Left renal pelvis (tissue), 4 donors: ENCODE measurements around the gene HEXIM1. TPM values are rescaled to one million over a fixed set of nuclear protein-coding genes. Genes with fewer than 3 reads are reported as not detected.
"Not testable (repeated sequence)": the region's sequence is repeated elsewhere in the genome, so short reads cannot be mapped to it uniquely, and the experiment has no call there.

ENCODE experiments used
- DNase-seq, 4 donors: peaks; one replicate each; pipeline ENCODE4 v3.0.0-alpha.2; 2013; ENCODE audit warnings: low read depth in 4 of 4, low spot score in 3 of 4
- polyA plus RNA-seq, 4 donors: library from polyadenylated mRNA; unstranded; fragments of 120-200 nt; gene quantifications; one replicate each; pipeline ENCODE4 v1.2.1, GENCODE V29; 2013; ENCODE audit not compliant: insufficient read length in 4 of 4

Gene HEXIM1
- polyA plus RNA-seq, 4 donors, result 32.8 to 46.1 (median 41.2) TPM

DNA sequence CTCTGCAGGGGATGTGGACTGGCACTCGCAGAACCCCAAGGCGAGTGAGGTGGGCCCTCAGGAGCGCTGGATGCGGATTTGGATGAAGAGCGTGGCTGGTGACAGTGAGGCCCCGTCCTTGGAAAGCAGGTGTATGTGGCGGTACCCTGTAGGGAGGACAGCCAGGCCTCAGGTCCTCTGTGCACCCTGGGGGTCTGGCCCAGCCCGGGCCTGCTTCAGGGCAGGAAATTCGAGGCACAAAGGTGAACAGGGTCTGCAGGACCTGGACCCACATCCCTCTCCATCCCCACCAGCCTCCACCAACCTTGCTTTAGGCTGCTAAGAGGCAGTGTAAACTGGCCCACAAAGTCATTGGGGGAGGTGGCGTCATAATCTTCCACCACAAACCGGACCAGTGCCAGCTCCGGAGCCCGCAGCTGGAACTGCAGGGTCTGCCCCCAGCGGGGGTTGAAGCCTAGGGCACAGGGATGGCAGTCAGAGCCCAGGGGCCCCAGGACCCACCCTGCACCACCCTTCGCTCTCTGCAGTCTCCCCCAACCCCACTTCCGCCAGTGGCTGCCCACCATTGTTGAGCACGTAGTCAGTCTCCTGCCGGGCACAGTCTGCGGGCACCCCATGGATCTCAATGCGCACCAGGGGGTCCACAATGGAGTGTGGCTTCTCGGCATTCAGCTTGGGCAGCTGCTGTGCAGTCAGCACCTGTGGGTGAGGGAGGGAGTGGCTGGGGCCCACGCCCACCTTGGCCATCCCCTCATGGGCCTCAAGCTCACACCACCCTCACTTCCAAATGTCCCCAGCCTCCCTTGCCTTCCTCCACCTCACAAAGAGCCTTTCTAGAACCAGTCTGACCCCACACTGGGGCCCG, 35.5 kb upstream of the HEXIM1 start:
- no peak for DNase-seq

DNA sequence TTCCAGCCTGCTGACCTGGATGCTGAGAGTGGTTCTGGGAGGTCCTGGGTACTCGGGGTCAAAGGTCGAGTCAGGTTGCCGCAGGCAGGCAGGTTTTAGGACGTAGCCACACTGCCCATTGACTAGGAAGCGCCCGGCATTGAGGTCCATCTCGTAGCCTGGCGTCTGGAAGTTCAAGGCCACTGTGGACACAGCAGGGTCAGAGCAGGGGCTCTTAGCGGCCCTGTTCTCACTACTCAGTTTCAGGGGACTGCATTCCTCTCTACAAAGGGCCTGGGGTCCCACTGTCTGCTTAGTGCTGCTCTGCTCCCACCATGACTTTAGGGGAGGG, 34.9 kb upstream of the HEXIM1 start:
- no peak for DNase-seq

DNA sequence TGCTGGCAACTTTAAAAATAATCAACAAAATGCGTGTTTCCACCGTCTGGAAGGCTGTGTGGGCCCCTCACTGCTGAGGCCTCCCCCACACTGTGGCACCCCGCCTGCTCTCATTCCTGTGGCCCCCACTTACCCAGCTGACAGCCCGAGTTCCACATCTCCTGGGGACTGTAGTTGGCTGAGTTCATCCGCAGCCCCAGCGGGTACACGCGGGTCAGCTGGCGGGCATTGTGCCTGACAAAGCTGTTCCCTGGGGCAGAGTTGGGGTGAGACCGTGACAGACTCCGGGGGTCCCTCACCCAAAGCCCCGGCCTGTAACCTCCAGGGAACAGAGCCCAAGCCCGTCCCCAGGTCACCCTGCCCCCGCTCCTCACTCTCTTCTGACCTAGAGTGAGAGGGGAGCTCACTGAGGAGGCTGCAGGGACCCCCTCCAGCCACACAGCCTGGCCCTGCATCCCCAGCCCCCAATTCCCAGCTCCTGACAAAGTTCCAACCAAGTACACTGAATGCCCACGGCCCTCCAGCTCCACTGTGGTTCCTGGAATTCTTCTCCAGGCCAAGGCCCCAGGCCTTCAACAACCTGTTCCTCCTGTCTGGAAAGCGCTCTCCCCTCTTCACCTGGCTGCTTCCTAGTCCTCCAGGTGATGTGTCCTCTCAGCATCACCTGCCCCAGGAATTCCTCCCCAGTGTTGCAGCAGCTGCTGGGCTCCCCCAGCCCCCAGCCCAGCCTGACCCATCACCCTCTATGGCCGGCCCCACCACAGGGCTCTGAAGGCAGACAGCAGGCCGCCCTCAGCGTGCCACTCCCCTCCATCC, 34.0 kb upstream of the HEXIM1 start:
- DNase-seq, result no peak

DNA sequence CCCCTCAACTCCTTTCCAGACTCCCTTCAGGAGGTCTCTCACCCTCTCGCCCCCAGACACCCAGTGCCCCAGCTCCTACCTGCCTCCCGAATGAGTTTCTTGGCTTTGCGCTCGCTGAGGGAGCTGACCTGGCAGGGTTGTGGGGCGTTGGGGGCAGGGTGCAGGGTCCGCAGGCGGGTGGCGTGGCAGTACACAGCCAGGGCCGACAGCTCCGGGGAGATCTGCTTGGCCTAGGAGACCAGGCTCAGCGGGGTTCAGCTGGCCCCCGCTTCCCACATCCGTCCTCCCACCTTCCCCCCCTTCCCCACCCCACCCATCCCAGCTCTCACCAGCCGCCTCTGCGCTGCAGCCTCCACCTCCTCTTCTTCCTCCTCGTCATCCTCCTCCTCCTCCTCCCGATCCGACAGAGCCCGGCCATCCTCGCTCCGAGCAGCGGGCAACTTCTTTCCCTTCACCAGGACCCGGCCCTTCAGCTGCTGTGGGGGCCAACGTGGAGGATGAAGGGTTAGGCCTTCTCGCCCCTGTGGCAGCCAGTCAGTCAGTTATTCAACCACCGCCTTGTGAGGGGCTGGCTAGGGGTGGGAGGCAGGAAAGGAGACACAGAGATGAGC, 33.2 kb upstream of the HEXIM1 start:
- DNase-seq, result no peak

DNA sequence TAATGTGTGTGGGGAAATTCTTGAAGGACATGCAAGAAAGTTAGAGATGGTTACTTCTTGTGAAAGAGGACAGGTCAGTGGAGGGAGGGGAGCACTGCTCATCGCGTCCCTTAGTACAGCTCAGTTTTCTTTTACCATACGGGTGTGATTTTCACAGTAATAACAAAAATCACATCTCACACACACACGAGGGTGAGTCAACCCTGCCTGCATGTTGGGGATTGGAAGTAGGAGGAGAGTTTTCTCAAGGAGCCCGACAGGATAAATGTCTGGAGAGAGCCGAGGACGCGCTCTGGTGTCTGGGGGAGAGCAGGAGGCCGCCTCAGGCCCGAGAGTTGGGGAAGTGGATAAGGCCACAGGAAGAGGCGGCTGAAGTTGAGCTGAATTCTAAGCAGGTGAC, 32.4 kb upstream of the HEXIM1 start:
- DNase-seq, result no peak

DNA sequence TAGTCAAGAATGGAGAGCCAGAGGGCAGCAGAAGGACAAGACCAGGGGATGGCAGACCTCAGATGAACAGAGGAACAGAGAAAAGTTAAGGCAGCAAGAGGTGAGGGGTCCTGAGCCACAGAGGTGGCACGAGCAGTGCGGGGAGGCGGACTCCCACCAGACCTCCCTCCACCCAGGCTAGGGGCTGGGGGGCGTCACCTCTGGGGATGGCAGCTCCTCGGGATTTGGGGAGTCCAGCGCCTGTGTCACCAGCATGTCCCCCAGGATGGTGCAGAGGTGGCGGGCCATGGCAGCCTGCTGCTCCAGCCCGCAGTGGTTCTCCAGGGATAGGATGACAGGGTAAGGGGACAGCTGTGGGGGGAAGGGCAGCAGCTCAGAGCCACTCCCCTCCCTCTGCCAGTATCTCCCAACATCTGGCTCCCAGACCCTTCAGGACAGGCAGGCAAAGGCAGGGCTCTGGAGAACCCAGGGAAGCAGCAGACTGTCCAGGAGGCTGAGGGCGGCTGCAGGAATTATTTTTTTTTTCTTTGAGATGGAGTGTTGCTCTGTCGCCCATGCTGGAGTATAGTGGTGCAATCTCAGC, 31.8 kb upstream of the HEXIM1 start:
- DNase-seq, result no peak

DNA sequence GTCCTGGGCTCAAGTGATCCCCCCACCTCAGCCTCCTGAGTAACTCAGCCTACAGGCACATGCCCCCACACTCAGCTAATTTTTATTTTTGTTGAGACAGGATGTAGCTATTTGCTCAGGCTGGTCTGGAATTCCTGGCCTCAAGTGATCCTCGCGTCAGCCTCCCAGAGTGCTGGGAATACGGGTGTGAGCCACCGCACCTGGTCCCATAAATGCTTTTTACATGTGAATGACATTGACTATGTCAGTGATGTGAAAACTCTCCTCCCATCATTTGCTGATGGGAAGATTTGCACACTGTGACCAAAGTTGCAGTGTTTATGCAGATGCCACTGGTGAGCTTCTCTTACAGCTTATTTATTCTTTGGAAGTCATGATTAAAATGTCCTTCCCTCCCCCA, 30.9 kb upstream of the HEXIM1 start:
- no peak for DNase-seq

DNA sequence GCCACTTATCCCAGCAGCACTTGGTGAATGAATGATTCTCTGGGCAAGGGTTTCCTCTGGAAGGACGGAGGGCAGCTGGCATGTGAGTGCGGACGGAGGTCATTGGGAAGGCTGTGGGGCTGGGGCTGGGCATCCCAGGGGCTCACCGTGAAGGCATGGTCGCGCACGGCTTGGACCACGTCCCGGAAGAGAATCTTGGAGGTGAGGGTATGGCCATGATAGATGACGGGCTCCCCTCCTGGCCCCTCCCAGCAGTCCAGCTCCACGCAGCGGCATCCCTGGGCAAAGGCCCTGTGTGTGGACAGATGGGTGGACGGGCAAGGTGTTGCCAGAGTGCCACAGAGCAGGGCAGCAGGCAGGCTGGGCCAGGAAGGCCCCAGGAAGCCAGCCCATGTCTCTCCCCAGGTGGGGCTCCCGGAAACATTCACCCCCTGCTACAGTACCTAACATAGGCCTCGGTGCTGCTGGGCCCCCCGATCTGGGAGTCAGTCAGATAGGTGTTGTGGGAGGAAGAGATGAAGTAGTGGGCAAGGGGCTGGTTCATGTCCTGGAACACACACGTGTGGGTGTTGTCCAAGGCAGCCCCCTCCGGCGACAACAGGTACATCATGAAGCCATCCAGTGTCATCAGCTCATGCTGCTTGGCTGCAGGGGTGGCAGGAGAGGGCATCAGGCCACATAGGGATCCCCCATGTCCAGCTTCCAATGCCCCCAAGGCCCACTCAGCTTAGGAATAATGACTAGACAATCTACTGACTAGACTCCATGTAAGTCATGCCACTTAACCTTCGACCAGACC, 30.2 kb upstream of the HEXIM1 start:
- no peak for DNase-seq

DNA sequence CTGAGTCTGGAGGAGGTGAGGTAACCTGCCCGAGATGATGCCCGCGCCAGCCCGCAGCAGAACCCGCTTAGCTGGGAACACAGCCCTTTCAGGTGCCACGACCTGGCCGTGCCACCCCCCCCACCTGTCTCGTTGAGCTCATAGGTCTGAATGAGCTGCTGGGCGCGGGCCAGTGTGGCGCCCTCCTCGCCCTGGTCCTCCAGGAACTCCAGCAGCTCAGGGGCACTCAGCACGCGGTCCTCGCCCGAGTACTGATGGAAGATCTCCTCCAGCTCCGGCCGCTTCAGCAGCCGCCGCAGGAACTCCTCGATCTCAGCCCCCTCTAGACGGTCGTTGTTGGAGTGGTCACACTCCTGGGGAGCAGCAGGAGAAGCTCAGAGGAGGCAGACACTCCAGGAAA, 29.6 kb upstream of the HEXIM1 start:
- DNase-seq, result no peak

DNA sequence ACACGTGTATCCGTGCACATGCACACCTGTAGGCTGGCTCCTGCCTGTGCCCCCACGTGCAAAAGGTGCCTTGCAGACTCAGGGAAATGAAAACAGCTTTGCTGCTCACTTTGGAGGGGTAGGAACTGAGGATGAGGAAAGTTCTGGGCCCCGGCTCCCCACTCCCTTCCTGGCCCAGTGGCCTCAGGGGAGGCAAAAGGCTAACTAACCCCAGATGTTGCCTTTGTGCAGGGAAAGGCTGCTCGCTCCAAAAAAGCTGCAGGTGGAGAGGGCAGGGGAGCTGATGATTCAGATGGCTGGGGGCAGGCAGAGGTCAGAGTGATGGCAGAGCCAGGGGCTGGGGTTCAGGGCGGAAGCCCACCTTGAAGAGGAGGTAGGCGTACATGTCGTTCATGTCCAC, 28.3 kb upstream of the HEXIM1 start:
- DNase-seq, result no peak

DNA sequence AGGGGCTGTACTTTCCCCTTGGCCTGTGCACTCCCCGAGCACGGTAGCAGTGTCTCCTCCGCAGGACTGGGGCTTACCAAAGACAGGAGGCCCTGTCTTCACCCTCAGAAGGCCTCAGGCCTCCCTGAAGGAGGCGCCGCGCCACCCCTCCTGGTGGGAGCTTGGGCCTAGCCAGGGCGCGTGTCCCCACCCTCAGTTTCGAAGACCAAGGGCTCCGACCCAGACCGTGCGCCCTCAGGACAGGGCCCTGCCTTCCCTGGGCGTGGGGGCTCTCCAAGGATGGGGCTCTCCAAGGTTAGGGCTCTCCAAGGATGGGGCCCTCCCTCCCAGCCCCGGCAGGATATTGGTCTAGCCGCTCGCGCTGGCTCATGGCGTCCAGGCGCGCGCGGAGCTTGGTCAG, 27.7 kb upstream of the HEXIM1 start:
- DNase-seq, result no peak

DNA sequence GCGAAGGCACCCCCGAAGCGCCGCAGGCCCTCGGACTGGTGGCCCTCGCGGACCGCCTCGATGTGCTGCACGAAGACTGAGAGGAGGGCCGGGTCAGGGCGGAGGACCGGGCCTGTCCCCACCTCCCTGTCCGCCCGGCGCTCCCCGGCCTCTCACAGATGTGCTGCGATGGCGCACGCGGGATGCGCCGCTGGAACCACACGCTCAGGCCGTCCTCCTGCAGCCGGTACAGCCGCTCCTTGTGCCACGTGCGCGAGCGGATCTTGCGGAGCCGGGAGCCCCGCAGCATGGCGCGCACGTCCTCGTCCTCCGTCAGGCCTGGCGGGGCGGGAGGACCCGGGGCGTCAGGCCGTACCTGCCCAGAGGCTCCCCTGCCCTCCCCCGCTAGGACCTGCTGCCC, 27.2 kb upstream of the HEXIM1 start:
- DNase-seq, result no peak

DNA sequence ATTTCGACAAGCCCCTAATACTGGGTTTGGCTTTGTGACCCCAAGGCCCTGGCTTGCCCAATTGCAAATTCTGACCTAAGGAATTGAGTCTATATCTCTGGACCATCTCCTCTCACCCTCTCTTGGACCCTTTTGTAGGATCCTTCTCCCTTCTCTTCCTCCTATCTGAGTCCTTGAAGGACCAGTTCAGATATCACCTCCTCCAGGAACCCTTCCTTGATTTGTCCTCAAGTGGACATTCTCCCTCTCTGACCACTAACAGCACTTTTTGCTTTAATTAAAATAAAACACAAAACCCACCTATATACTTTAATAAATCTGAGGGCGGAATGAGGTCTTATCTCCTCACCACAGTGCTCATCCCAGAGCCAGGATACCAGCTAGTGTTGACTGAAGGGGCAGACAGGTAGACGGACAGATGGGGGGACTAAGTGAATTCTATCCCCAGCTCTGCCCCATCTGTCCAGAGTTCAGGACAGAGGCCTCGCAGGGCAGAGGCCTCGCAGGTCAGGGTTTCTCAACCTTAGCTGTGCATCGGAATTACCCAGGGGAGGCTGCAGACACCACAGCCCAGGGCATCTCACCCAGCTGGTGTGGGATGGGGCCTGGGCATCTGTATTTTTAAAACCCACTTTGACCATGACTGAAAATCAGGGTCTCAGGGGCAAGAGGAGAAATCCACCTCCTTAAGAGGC, 25.1 kb upstream of the HEXIM1 start:
- no peak for DNase-seq

DNA sequence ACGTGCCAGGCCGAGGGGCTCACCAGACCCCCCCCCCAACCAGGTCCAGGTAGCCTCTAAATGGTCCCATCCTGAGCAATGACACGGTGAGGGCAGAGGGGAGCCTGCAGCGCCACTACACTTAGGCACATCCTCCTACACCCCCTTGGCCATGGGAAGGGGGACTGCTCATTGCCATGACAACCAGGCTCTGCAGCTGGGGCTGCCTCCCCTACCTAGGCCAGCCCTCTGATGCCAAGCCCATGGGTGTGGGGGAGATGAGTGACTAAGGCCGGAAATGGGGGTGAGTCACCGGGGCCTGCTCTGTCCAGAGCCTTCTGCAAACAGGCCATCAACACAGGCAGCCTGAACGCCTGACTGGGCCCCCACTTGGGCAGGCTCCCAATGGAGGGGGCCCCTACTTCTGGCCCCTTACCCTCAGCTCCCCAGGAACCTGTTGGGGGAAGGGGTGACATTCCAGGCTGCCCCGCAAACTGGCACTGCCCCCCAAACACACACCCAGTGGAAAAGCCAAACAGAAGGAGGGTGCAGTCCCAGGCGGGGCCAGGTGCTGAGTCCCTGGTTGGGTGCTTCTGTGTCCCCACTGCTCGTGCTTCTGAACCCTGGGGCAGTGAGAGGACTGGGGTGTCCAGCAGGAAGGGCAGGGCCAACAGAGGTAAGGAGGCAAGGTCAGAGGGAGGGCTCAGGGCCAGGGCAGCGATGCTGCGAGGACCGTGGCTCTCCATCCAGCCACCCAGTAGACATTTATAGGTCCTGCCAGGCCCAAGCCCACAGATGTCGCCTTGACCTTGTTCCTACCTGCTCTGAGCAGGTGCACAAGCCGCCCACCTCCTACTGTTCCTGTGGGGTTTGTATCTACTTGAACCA, 24.1 kb upstream of the HEXIM1 start:
- DNase-seq, result no peak

DNA sequence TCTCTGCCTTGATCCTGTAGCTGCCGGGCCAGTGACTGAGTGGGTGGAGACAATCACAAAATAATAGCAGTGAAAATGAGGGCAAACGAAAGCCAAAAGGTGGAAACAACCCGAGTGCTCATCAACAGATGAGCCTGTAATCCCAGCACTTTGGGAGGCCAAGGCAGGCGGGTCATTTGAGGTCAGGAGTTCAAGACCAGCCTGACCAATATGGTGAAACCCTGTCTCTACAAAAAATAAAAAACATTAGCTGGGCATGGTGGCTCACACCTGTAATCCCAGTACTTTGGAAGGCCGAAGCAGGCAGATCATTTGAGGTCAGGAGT, 23.5 kb upstream of the HEXIM1 start:
- not testable (repeated sequence) for DNase-seq

DNA sequence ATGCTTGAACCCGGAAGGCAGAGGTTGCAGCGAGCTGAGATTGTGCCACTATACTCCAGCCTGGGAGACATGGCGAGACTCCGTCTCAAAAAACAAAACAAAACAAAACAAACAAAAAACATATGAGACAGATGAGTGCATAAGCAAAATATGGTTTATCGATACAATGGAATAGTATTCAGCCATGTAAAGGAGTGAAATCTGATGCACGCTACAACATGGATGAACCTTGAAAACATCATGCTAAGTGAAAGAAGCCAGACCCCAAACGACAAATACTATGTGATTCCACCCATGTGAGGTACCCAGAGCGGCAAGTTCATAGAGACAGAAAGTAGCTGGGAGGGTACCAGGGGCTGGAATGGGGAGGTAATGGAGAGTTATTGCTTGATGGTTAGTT, 22.8 kb upstream of the HEXIM1 start:
- DNase-seq, result no peak

DNA sequence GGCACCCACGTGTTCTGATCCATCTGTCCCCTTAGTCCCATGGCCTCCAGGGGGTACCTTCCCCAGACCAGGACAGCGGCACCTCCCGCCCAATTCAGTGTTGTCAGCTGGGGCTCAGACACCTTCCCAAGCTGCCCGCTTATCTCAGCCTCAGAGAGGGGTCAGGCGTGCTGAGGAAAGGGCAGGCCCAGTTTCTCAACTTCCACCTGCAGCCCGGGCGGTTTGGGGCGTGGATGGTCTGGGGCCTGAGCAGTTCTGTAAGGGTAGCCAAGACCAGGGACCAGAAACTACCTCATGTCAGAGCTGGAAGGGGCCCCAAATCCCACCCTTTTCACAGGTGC, 21.1 kb upstream of the HEXIM1 start:
- no peak for DNase-seq

DNA sequence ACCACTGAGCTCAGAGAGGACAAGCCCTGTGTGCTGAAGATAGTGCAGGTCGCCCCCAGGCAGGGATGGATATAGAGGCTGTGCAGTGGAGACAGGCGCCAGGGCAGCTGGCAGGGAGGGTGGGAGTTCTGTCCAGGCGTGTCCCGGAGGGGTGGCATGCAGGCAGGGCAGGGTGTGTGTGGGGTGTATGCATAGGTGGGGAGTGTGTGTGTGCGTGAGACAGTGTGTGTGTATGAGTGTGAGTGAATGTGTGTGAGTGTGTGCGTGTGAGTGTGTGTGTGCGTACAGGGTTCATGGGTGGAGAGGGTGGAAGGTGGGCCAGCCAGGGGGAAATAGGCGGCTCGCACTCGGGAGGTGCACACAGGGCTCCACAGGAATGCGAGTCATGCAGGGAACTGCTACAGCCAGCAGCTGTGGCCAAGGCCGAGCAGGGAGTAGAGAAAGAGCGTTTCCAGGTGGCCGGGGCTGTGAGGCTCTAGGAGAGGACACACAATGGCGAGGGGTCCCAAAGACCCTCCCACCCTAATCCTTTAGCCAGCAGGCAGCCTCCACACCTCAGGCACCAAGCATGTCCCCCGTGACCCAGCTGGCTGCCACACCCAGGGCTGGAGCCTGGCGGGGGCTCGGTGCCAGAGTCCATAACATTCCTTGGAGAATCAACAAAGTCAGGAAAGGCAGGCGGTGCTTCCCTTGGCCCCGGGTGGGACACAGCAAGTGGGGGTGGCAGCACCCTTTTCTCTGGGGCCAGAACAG, 20.6 kb upstream of the HEXIM1 start:
- DNase-seq, result no peak

DNA sequence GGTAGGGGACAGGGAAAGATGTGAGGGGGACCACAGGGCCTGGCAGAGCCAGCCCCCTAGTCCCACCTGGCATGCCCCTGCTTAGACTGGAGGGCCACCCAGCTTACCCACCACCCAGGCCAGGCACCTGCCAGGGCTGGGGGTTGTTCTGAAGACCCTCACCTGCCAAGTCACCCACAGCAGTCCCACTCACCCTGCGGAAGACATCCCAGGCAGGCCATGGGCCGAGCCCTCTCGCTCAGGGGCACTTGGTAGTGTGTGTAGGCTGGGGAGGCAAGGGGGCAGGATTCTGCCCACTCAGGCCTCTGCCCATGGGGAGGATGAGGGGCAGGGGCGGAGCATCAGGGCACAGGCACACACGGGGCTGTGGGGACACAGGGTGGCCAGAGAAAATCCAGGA, 19.9 kb upstream of the HEXIM1 start:
- DNase-seq, result no peak
